Astrocyte of the cerebellum (primary cell): ENCODE data around the gene SPDL1.

ENCODE experiments used
- DNase-seq: peaks from one replicate; pipeline ENCODE4 v3.0.0-alpha.2; 2011; ENCODE audit warnings: low read depth
- H3K4me3 ChIP-seq: 2 replicates; pipeline ENCODE4 v1.5.1; 2011; ENCODE audit warnings: mild to moderate bottlenecking, low read depth, low read length, moderate library complexity
- CTCF ChIP-seq: IDR thresholded peaks from 2 replicates; pipeline ENCODE4 v1.5.1; 2012; ENCODE audit warnings: low read length, low read depth, moderate library complexity, mild to moderate bottlenecking; ENCODE audit errors: missing control alignments
- in situ Hi-C: cut with HindIII; loops from 2 replicates; pipeline ENCODE4 v1.10.0; 2017; ENCODE audit warnings: low sequenced_read_pairs

SPDL1 gene, protein sequence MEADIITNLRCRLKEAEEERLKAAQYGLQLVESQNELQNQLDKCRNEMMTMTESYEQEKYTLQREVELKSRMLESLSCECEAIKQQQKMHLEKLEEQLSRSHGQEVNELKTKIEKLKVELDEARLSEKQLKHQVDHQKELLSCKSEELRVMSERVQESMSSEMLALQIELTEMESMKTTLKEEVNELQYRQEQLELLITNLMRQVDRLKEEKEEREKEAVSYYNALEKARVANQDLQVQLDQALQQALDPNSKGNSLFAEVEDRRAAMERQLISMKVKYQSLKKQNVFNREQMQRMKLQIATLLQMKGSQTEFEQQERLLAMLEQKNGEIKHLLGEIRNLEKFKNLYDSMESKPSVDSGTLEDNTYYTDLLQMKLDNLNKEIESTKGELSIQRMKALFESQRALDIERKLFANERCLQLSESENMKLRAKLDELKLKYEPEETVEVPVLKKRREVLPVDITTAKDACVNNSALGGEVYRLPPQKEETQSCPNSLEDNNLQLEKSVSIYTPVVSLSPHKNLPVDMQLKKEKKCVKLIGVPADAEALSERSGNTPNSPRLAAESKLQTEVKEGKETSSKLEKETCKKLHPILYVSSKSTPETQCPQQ

GRCh38 chr5:169583424-169584220, at the start of gene SPDL1:
Gene SPDL1, plus strand, starts transcription at chr5:169583773. Its CDS starts 4,644 bp downstream, at chr5:169588417.
- in situ Hi-C loops, result no loop called here
- H3K4me3 ChIP-seq, result peak within 1 kb of the TSS; percentile 70
- peak; percentile 94 for DNase-seq
- TF ChIP-seq CTCF, result no peak

DNA sequence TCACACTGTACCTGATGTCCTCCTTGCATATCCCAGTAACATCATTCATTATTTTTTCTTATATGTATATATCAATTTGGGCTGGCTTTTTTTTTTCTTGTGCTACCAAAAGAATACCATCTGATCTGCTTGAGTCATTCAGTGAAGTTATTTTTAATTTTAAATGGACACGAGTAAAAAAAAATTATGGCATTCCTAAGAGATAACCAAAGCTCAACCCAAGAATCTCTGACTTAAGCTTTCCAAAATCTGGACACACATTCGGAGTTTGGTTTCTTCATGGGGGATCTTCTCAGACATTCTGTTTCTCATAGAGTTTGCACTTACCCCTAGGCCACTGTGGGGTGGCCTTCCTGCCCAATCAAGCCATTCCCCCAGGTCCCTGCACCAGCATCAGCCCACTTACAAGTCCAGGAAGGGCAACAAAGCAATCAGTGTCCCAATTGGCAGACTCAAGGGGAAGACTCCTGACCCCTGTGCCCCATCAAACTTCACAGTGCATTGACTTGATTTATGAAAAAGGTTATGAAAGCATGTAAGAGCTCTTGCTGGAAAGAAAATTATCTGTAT, 49.2 kb upstream of the SPDL1 start:
- TF ChIP-seq CTCF, result no peak
- no peak for DNase-seq
- no peak overlapping the region for H3K4me3 ChIP-seq
- in situ Hi-C loops, result loop anchor here (25.0 kb wide), 2 partner anchors 547 to 847 kb away; no protein-coding TSS in a partner anchor

- in situ Hi-C loops, result loop anchor here (25.0 kb wide), 2 partner anchors 548 to 848 kb away; no protein-coding TSS in a partner anchor
- TF ChIP-seq CTCF, result no peak
Observed at GRCh38 chr5:169534939-169535338, 48.6 kb upstream of the SPDL1 start.

GRCh38 chr5:169538944-169539343, 44.6 kb upstream of the SPDL1 start:
- H3K4me3 ChIP-seq, result no peak overlapping the region
- in situ Hi-C loops, result loop anchor here (25.0 kb wide), 2 partner anchors 552 to 852 kb away; no protein-coding TSS in a partner anchor
- TF ChIP-seq CTCF, result no peak

More at GRCh38 chr5:169534939-169535338, 48.6 kb upstream of the SPDL1 start:
- no peak overlapping the region for H3K4me3 ChIP-seq
- no peak for DNase-seq

GRCh38 chr5:169542811-169543210, 40.8 kb upstream of the SPDL1 start:
- DNase-seq, result no peak
- no peak for TF ChIP-seq CTCF

More at GRCh38 chr5:169538944-169539343, 44.6 kb upstream of the SPDL1 start:
- DNase-seq, result no peak

More at GRCh38 chr5:169542811-169543210, 40.8 kb upstream of the SPDL1 start:
- no peak overlapping the region for H3K4me3 ChIP-seq
- in situ Hi-C loops, result loop anchor here (25.0 kb wide), 2 partner anchors 556 to 856 kb away; no protein-coding TSS in a partner anchor
